ENCODE measurements around the gene DNTT. TPM values are rescaled to one million over a fixed set of nuclear protein-coding genes. Genes with fewer than 3 reads are reported as not detected.

DNTT gene
- total and polyA plus RNA-seq, 2 of the 13 experiments (the other 11 are each of a cell fraction or from before 2014, with no cell fraction given) = not detected

DNA sequence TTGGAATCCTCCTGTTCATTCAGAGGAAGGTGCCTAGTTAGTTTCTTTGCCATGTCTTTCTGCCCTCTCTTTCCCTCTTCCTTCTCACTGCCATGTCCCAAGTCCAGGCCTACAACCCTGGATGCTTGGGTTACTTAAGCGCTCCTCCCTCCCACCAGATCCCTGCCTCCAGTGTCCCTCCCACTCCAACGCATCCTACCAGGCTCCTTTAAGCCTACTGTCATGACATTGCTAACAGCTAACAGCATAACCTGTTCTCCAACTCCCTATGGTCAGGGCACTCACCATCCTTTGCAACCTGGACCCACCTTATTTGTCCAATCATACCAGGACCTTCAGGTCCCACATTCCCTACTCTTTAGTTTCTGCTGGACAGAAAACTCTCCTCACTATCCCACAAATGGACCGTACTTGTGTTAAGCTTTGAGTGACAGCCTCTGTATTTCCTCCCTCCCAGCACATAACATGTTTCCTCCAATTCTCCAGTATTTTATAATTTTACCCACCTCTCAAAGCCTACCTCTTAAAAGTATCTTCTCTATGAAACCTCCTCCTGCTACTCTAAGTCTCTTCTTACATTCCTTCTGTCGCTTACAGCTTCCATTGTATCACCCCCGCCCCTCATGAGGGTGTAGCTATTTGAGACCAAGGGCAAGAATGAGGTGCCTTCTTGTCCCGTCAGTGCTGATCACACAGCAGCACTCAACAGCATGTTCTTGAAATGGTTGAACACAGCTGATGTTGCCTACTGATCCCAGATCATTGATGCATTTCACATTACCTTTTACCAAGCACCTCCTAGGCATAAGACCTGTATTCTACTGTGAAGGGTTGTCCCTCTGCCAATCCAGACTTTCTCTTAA is 34.6 kb upstream of the DNTT start (continued):
- TF ChIP-seq, protein P1, sequence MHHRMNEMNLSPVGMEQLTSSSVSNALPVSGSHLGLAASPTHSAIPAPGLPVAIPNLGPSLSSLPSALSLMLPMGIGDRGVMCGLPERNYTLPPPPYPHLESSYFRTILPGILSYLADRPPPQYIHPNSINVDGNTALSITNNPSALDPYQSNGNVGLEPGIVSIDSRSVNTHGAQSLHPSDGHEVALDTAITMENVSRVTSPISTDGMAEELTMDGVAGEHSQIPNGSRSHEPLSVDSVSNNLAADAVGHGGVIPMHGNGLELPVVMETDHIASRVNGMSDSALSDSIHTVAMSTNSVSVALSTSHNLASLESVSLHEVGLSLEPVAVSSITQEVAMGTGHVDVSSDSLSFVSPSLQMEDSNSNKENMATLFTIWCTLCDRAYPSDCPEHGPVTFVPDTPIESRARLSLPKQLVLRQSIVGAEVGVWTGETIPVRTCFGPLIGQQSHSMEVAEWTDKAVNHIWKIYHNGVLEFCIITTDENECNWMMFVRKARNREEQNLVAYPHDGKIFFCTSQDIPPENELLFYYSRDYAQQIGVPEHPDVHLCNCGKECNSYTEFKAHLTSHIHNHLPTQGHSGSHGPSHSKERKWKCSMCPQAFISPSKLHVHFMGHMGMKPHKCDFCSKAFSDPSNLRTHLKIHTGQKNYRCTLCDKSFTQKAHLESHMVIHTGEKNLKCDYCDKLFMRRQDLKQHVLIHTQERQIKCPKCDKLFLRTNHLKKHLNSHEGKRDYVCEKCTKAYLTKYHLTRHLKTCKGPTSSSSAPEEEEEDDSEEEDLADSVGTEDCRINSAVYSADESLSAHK (CRISPR knock-in tag; IDR thresholded peaks at IDR 0.05; ENCODE audit: borderline replicate concordance) = no peak
- TF ChIP-seq, protein P2, sequence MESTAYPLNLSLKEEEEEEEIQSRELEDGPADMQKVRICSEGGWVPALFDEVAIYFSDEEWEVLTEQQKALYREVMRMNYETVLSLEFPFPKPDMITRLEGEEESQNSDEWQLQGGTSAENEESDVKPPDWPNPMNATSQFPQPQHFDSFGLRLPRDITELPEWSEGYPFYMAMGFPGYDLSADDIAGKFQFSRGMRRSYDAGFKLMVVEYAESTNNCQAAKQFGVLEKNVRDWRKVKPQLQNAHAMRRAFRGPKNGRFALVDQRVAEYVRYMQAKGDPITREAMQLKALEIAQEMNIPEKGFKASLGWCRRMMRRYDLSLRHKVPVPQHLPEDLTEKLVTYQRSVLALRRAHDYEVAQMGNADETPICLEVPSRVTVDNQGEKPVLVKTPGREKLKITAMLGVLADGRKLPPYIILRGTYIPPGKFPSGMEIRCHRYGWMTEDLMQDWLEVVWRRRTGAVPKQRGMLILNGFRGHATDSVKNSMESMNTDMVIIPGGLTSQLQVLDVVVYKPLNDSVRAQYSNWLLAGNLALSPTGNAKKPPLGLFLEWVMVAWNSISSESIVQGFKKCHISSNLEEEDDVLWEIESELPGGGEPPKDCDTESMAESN (CRISPR knock-in tag; conservative IDR thresholded peaks at IDR 0.05) = no peak

DNA sequence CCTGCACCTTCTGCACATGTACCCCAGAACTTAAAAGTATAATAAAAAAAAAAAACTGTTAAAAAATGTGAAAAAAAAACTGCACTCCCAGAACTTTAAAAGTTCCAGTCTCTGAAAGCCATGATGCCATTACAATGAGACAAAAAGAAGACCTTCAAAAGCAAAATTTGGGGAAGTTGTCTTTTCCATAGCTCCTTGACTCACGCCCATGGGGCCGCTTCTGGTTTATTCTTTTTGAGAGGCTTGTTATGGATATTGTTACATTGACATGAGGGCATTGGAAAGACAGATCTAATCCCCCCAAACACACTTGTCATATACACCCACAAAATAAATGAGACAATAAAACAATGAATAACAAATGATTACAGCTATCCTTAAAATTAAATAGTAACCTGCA is 33.7 kb upstream of the DNTT start:
- POLR2A ChIA-PET = no interaction called here
- intact Hi-C loops (cut with micrococcal nuclease; ENCODE audit: unreplicated experiment) (no loop called here), in situ Hi-C loops (cut with HindIII; ENCODE audit: extremely low pct_ligation_motif_present, low pct_unique_long_range_greater_than_20kb) (no loop called here)
- no peak for DNase-seq (ENCODE audit: low spot score)
- Histone ChIP-seq H3K27ac (ENCODE audit: extremely low read length, insufficient read depth, low read length) (no peak overlapping the region), H3K27me3 (ENCODE audit: control insufficient read depth in 1 of 2, insufficient read depth in 2 of 2, low read length in 2 of 2) (0 out of 5 replicates have a peak, but pooled peaks cover 1 to 3% of the 10 kb centered on the region in 2 experiments), H3K4me3 (replicated peaks in 1 of 3; ENCODE audit: insufficient read depth in 1 of 3, low read depth in 2 of 3, low read length in 3 of 3) (no peak overlapping the region), H3K9ac (ENCODE audit: insufficient read depth, low read depth, low read length) (no peak overlapping the region), H3K79me2 (ENCODE audit: insufficient read depth, low read length) (no peaks in the 10 kb centered on the region), H4K20me1 (ENCODE audit: insufficient read depth, low read length) (no peaks in the 10 kb centered on the region), H3K36me3 (replicated peaks in 1 of 2; ENCODE audit: control insufficient read depth in 1 of 2, insufficient read depth in 2 of 2, low read length in 2 of 2) (no peaks in the 10 kb centered on the region), H3K9me3 (ENCODE audit: low read length) (no peaks in the 10 kb centered on the region), H3K4me1 (ENCODE audit: insufficient read depth, low read length) (no peaks in the 10 kb centered on the region), H2AFZ (ENCODE audit: low read length) (no peak overlapping the region), H3K4me2 (ENCODE audit: low read depth, low read length) (no peak overlapping the region)
- WGBS (ENCODE audit: low lambda C conversion rate) = 52% methylated on average over 2 of the region's 2 CpGs
- ATAC-seq = no peak
- BruUV-seq (replicated peaks) = no TSS peak
- CTCF ChIA-PET (ENCODE audit: low intra/inter-chr PET ratio, low total read pairs) = no interaction called here
- no peak for FAIRE-seq
- TF ChIP-seq SETDB1 (CRISPR knock-in tag; IDR thresholded peaks at IDR 0.05; ENCODE audit: borderline replicate concordance) = no peak
- TF ChIP-seq ARNT (IDR thresholded peaks at IDR 0.05) = no peak
- TF ChIP-seq, protein P3, sequence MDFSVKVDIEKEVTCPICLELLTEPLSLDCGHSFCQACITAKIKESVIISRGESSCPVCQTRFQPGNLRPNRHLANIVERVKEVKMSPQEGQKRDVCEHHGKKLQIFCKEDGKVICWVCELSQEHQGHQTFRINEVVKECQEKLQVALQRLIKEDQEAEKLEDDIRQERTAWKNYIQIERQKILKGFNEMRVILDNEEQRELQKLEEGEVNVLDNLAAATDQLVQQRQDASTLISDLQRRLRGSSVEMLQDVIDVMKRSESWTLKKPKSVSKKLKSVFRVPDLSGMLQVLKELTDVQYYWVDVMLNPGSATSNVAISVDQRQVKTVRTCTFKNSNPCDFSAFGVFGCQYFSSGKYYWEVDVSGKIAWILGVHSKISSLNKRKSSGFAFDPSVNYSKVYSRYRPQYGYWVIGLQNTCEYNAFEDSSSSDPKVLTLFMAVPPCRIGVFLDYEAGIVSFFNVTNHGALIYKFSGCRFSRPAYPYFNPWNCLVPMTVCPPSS (IDR thresholded peaks at IDR 0.05) = no peak
- TF ChIP-seq, protein P4, sequence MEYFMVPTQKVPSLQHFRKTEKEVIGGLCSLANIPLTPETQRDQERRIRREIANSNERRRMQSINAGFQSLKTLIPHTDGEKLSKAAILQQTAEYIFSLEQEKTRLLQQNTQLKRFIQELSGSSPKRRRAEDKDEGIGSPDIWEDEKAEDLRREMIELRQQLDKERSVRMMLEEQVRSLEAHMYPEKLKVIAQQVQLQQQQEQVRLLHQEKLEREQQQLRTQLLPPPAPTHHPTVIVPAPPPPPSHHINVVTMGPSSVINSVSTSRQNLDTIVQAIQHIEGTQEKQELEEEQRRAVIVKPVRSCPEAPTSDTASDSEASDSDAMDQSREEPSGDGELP (IDR thresholded peaks at IDR 0.05; ENCODE audit: borderline replicate concordance, low read depth) = no peak
- no peak for TF ChIP-seq ZNF629 (CRISPR knock-in tag; conservative IDR thresholded peaks at IDR 0.05)
- TF ChIP-seq ZNF768 (CRISPR knock-in tag; IDR thresholded peaks at IDR 0.05) = no peak
- no peak for TF ChIP-seq TOPORS (CRISPR knock-in tag; IDR thresholded peaks at IDR 0.05)
- TF ChIP-seq, protein P5, sequence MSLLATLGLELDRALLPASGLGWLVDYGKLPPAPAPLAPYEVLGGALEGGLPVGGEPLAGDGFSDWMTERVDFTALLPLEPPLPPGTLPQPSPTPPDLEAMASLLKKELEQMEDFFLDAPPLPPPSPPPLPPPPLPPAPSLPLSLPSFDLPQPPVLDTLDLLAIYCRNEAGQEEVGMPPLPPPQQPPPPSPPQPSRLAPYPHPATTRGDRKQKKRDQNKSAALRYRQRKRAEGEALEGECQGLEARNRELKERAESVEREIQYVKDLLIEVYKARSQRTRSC (CRISPR knock-in tag; IDR thresholded peaks at IDR 0.05; ENCODE audit: low read depth) = no peak
- no peak for TF ChIP-seq ASH2L (IDR thresholded peaks at IDR 0.05; ENCODE audit: insufficient read length, low read depth, low read length)
- no peak for TF ChIP-seq ZBTB1 (CRISPR knock-in tag; IDR thresholded peaks at IDR 0.05; ENCODE audit: borderline replicate concordance)
- TF ChIP-seq, protein P6, sequence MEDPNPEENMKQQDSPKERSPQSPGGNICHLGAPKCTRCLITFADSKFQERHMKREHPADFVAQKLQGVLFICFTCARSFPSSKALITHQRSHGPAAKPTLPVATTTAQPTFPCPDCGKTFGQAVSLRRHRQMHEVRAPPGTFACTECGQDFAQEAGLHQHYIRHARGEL (CRISPR knock-in tag; IDR thresholded peaks at IDR 0.05) = no peak
- TF ChIP-seq ELF1 (CRISPR knock-in tag; IDR thresholded peaks at IDR 0.05) = no peak
- TF ChIP-seq NAIF1 (CRISPR knock-in tag; IDR thresholded peaks at IDR 0.05; ENCODE audit: borderline replicate concordance) = no peak
